ENCODE data around the gene PIGQ.

The PIGQ gene

GRCh38 chr16:566475-567372 lies 3.0 kb upstream of the PIGQ start, which contains the start of gene NHLRC4:
Gene NHLRC4, plus strand, starts transcription at chr16:567005. Its CDS starts 1,043 bp downstream, at chr16:568048.
- no peak within 1 kb of the TSS for H3K14ac ChIP-seq (ENCODE audit: low read length)
- H3K27ac ChIP-seq (replicated peaks; ENCODE audit: low read length): no peak within 1 kb of the TSS
- H3K27me3 ChIP-seq (ENCODE audit: control insufficient read depth in 3 of 3, insufficient read depth in 3 of 3, low read depth in 1 of 3, low read length in 3 of 3): peaks cover 0 to 17% (median 8%) of the 10 kb centered on the region in 3 experiments
- peaks cover 16% of the 10 kb centered on the region for H3K79me1 ChIP-seq (ENCODE audit: low read depth, low read length)
- H2AFZ ChIP-seq (ENCODE audit: low read length): peak within 1 kb of the TSS; percentile 81
- peaks cover 6 to 32% of the 10 kb centered on the region in 2 donors for H3K4me1 ChIP-seq (ENCODE audit: control insufficient read depth in 2 of 2, insufficient read depth in 1 of 2, low read depth in 1 of 2, low read length in 2 of 2)
- peak within 1 kb of the TSS; percentile 98 for H3K23ac ChIP-seq (ENCODE audit: low read depth, low read length, poor library complexity)
- H3K4me2 ChIP-seq (ENCODE audit: insufficient read depth, low read length, poor library complexity, severe bottlenecking): no peak within 1 kb of the TSS
- H3K36me3 ChIP-seq (replicated peaks in 1 of 2; ENCODE audit: control insufficient read depth in 2 of 2, insufficient read depth in 2 of 2, low read length in 2 of 2): peaks cover under 1 to 2% of the 10 kb centered on the region in 2 donors
- H2BK12ac ChIP-seq (ENCODE audit: low read length): peak within 1 kb of the TSS; percentile 58
- no CpG with 5 or more reads among the region's 26 CpGs for WGBS, 2 donors (ENCODE audit: extremely low coverage in 2 of 2, insufficient read length in 2 of 2, insufficient replicate concordance in 1 of 2)
- H4K8ac ChIP-seq (ENCODE audit: low read depth, low read length): peak within 1 kb of the TSS; percentile 17
- H2BK15ac ChIP-seq (ENCODE audit: low read length): peak within 1 kb of the TSS; percentile 92
- H3K4ac ChIP-seq (ENCODE audit: low read length): no peak within 1 kb of the TSS
- peak within 1 kb of the TSS; percentile 60 for H3K9ac ChIP-seq (ENCODE audit: low read depth, low read length, poor library complexity)
- peak within 1 kb of the TSS; percentile 87 for H2BK5ac ChIP-seq (ENCODE audit: low read length)
- peak within 1 kb of the TSS; percentile 81 for H2AK5ac ChIP-seq (ENCODE audit: low read depth, low read length)
- H2BK120ac ChIP-seq (ENCODE audit: low read depth, low read length): peak within 1 kb of the TSS; percentile 61
- H3K4me3 ChIP-seq (ENCODE audit: low read length in 2 of 2): no peak within 1 kb of the TSS
- H4K91ac ChIP-seq (ENCODE audit: low read depth, low read length, poor library complexity): no peak within 1 kb of the TSS
- peak within 1 kb of the TSS; percentile 76 for H3K18ac ChIP-seq (ENCODE audit: low read length)
- H3K9me3 ChIP-seq (replicated peaks in 1 of 2; ENCODE audit: control insufficient read depth in 2 of 2, insufficient read depth in 1 of 2, low read depth in 1 of 2, low read length in 2 of 2): peaks cover 0 to 2% of the 10 kb centered on the region in 2 donors
- no peak for DNase-seq (ENCODE audit: low spot score)

- Histone ChIP-seq H2AFZ (ENCODE audit: low read length) (no peak overlapping the region), H3K4me3 (ENCODE audit: low read length in 2 of 2) (no peak overlapping the region), H3K4me2 (ENCODE audit: insufficient read depth, low read length, poor library complexity, severe bottlenecking) (no peak overlapping the region), H2AK5ac (ENCODE audit: low read depth, low read length) (peak overlapping the region; percentile 81), H3K18ac (ENCODE audit: low read length) (no peak overlapping the region), H3K9ac (ENCODE audit: low read depth, low read length, poor library complexity) (no peak overlapping the region), H2BK120ac (ENCODE audit: low read depth, low read length) (peak overlapping the region; percentile 61), H3K14ac (ENCODE audit: low read length) (no peak overlapping the region), H3K9me3 (replicated peaks in 1 of 2; ENCODE audit: control insufficient read depth in 2 of 2, insufficient read depth in 1 of 2, low read depth in 1 of 2, low read length in 2 of 2) (no peaks in the 10 kb centered on the region), H2BK15ac (ENCODE audit: low read length) (peak overlapping the region; percentile 49), H4K8ac (ENCODE audit: low read depth, low read length) (peak overlapping the region; percentile 17), H3K36me3 (replicated peaks in 1 of 2; ENCODE audit: control insufficient read depth in 2 of 2, insufficient read depth in 2 of 2, low read length in 2 of 2) (peaks cover 8 to 9% of the 10 kb centered on the region in 2 donors), H3K79me1 (ENCODE audit: low read depth, low read length) (peaks cover 16% of the 10 kb centered on the region), H3K27ac (replicated peaks; ENCODE audit: low read length) (no peak overlapping the region), H3K4ac (ENCODE audit: low read length) (no peak overlapping the region), H3K23ac (ENCODE audit: low read depth, low read length, poor library complexity) (peak overlapping the region; percentile 85), H3K27me3 (ENCODE audit: control insufficient read depth in 3 of 3, insufficient read depth in 3 of 3, low read depth in 1 of 3, low read length in 3 of 3) (peaks cover 0 to 9% (median 0%) of the 10 kb centered on the region in 3 experiments), H3K4me1 (ENCODE audit: control insufficient read depth in 2 of 2, insufficient read depth in 1 of 2, low read depth in 1 of 2, low read length in 2 of 2) (peaks cover 6 to 32% of the 10 kb centered on the region in 2 donors), H2BK12ac (ENCODE audit: low read length) (peak overlapping the region; percentile 58), H4K91ac (ENCODE audit: low read depth, low read length, poor library complexity) (no peak overlapping the region), H2BK5ac (ENCODE audit: low read length) (peak overlapping the region; percentile 60)
- DNase-seq (ENCODE audit: low spot score): no peak
- WGBS, 2 donors (ENCODE audit: extremely low coverage in 2 of 2, insufficient read length in 2 of 2, insufficient replicate concordance in 1 of 2): no CpG with 5 or more reads among the region's 35 CpGs
These were observed 2.2 kb upstream of the PIGQ start for GRCh38 chr16:567373-568256.

DNA sequence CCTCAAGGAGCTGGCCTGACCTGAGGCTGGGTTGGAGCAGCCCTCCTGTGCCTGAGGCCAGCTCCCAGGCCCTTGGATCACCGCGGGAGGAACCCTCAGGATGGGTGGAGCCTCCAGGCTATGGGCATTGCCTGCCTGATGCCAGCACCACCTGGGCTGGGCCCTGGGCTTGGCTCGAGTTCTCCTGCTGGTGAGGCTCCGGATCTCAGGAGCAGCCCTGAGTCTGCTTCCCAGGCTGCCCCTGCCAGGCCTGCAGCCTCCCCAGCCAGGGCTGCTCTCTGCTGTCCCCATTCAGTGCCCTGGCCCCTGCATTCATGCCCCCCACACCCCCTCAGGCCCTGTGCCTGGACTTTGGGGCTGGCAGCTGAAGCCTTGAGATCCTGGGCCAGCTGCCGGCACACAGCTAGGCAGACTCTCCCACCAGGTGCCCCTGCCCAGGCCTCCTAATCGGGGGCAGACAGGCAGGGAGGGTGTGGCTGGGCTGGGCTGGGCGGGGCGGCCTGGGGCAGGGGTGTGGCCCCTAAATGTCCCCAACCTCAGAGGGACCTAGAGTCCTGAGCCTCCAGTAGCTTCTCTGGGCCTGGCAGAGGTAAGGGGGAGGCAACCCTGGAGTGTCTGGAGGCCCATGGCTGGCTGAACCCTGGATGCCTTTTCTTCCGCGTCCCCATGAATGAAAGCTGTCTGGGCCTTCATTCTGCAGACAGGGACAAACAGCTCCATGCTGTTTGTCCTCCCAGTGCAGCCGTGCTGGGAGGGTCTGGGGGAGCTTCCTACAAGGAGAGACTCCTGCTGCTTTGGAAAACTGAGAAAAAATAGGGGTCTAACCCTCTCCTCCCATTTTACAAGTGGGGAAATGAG lies 1.1 kb upstream of the PIGQ start:
- Histone ChIP-seq H3K4me3 (ENCODE audit: low read length in 2 of 2) (peak overlapping the region in 1 of 2 donors; percentile 71), H3K36me3 (replicated peaks in 1 of 2; ENCODE audit: control insufficient read depth in 2 of 2, insufficient read depth in 2 of 2, low read length in 2 of 2) (peaks cover 8 to 10% of the 10 kb centered on the region in 2 donors), H2AK5ac (ENCODE audit: low read depth, low read length) (peak overlapping the region; percentile 98), H4K8ac (ENCODE audit: low read depth, low read length) (peak overlapping the region; percentile 50), H3K4me2 (ENCODE audit: insufficient read depth, low read length, poor library complexity, severe bottlenecking) (no peak overlapping the region), H2BK120ac (ENCODE audit: low read depth, low read length) (no peak overlapping the region), H4K91ac (ENCODE audit: low read depth, low read length, poor library complexity) (no peak overlapping the region), H3K4ac (ENCODE audit: low read length) (no peak overlapping the region), H3K79me1 (ENCODE audit: low read depth, low read length) (peaks cover 22% of the 10 kb centered on the region), H3K14ac (ENCODE audit: low read length) (no peak overlapping the region), H3K27me3 (ENCODE audit: control insufficient read depth in 3 of 3, insufficient read depth in 3 of 3, low read depth in 1 of 3, low read length in 3 of 3) (no peaks in the 10 kb centered on the region), H2BK15ac (ENCODE audit: low read length) (peak overlapping the region; percentile 94), H3K9ac (ENCODE audit: low read depth, low read length, poor library complexity) (no peak overlapping the region), H3K18ac (ENCODE audit: low read length) (peak overlapping the region; percentile 97), H3K23ac (ENCODE audit: low read depth, low read length, poor library complexity) (peak overlapping the region; percentile 85), H2BK12ac (ENCODE audit: low read length) (no peak overlapping the region), H3K9me3 (replicated peaks in 1 of 2; ENCODE audit: control insufficient read depth in 2 of 2, insufficient read depth in 1 of 2, low read depth in 1 of 2, low read length in 2 of 2) (no peaks in the 10 kb centered on the region), H2AFZ (ENCODE audit: low read length) (peak overlapping the region; percentile 99), H3K4me1 (ENCODE audit: control insufficient read depth in 2 of 2, insufficient read depth in 1 of 2, low read depth in 1 of 2, low read length in 2 of 2) (peaks cover 6 to 32% of the 10 kb centered on the region in 2 donors), H2BK5ac (ENCODE audit: low read length) (peak overlapping the region; percentile 87), H3K27ac (replicated peaks; ENCODE audit: low read length) (no peak overlapping the region)
- no peak for DNase-seq (ENCODE audit: low spot score)
- no CpG with 5 or more reads among the region's 11 CpGs for WGBS, 2 donors (ENCODE audit: extremely low coverage in 2 of 2, insufficient read length in 2 of 2, insufficient replicate concordance in 1 of 2)
